Neuronal stem cell (in vitro differentiated cells): Measurements from ENCODE around the gene TNNT3.
"Not testable (repeated sequence)": the region's sequence is repeated elsewhere in the genome, so short reads cannot be mapped to it uniquely, and the experiment has no call there.

Experiments
- DNase-seq: peaks from one replicate; pipeline ENCODE4 v3.0.0-alpha.2; 2013; ENCODE audit warnings: low spot score
- H2AFZ ChIP-seq: one replicate; pipeline ENCODE4 v1.6.1; 2013; ENCODE audit warnings: mild to moderate bottlenecking, low read length, inconsistent platforms
- H2AK5ac ChIP-seq: 2 replicates; pipeline ENCODE4 v1.6.1; 2013; ENCODE audit warnings: low read depth, mild to moderate bottlenecking, inconsistent platforms, low read length, moderate library complexity, mixed read lengths
- H2BK120ac ChIP-seq: 2 replicates; pipeline ENCODE4 v1.6.1; 2013; ENCODE audit warnings: low read depth, mild to moderate bottlenecking, inconsistent platforms, low read length, moderate library complexity, mixed read lengths
- H2BK12ac ChIP-seq: one replicate; pipeline ENCODE4 v1.6.1; 2013; ENCODE audit warnings: low read length, inconsistent platforms
- H2BK15ac ChIP-seq: 2 replicates; pipeline ENCODE4 v1.6.1; 2013; ENCODE audit warnings: mild to moderate bottlenecking, low read length, inconsistent platforms, mixed read lengths
- H2BK5ac ChIP-seq: one replicate; pipeline ENCODE4 v1.6.1; 2013; ENCODE audit warnings: inconsistent platforms, mild to moderate bottlenecking, low read length, moderate library complexity
- H3K14ac ChIP-seq: one replicate; pipeline ENCODE4 v1.6.1; 2013; ENCODE audit warnings: low read length, inconsistent platforms
- H3K18ac ChIP-seq: 2 replicates; pipeline ENCODE4 v1.6.1; 2013; ENCODE audit warnings: low read length, inconsistent platforms
- H3K23ac ChIP-seq: 2 replicates; pipeline ENCODE4 v1.6.1; 2013; ENCODE audit warnings: low read depth, mild to moderate bottlenecking, mixed read lengths, low read length, inconsistent platforms; ENCODE audit not compliant: poor library complexity
- H3K27ac ChIP-seq: replicated peaks from 3 replicates; pipeline ENCODE4 v1.5.1; 2013; ENCODE audit warnings: low read length, inconsistent platforms
- H3K27me3 ChIP-seq, 3 experiments: 2 replicates each; pipeline ENCODE4 v1.6.1; 2013; ENCODE audit warnings: low read length in 3 of 3, mild to moderate bottlenecking in 2 of 3, inconsistent platforms in 1 of 3, low read depth in 1 of 3, mixed read lengths in 1 of 3, moderate library complexity in 1 of 3; ENCODE audit not compliant: control insufficient read depth in 3 of 3, insufficient read depth in 3 of 3
- H3K36me3 ChIP-seq, 2 donors: replicated peaks in 1 of 2; 2 replicates each; pipeline ENCODE4 v1.6.1; 2013; ENCODE audit warnings: low read length in 2 of 2; ENCODE audit not compliant: control insufficient read depth in 2 of 2, insufficient read depth in 2 of 2
- H3K4ac ChIP-seq: 2 replicates; pipeline ENCODE4 v1.6.1; 2013; ENCODE audit warnings: inconsistent platforms, mild to moderate bottlenecking, low read length, moderate library complexity
- H3K4me1 ChIP-seq, 2 donors: 1 replicate in 1 of 2; 2 replicates in 1 of 2; pipeline ENCODE4 v1.6.1; 2013; ENCODE audit warnings: low read length in 2 of 2, low read depth in 1 of 2; ENCODE audit not compliant: control insufficient read depth in 2 of 2, insufficient read depth in 1 of 2
- H3K4me2 ChIP-seq: one replicate; pipeline ENCODE4 v1.6.1; 2013; ENCODE audit warnings: mild to moderate bottlenecking, low read length, inconsistent platforms; ENCODE audit not compliant: insufficient read depth, poor library complexity, severe bottlenecking
- H3K4me3 ChIP-seq, 2 donors: 2 replicates each; pipeline ENCODE4 v1.5.1; 2013; ENCODE audit warnings: low read length in 2 of 2, mild to moderate bottlenecking in 2 of 2, inconsistent platforms in 1 of 2, moderate library complexity in 1 of 2
- H3K79me1 ChIP-seq: one replicate; pipeline ENCODE4 v1.6.1; 2013; ENCODE audit warnings: low read depth, mild to moderate bottlenecking, inconsistent platforms, low read length, moderate library complexity
- H3K9ac ChIP-seq: one replicate; pipeline ENCODE4 v1.6.1; 2013; ENCODE audit warnings: mild to moderate bottlenecking, low read depth, low read length, inconsistent platforms; ENCODE audit not compliant: poor library complexity
- H3K9me3 ChIP-seq, 2 donors: replicated peaks in 1 of 2; 2 replicates each; pipeline versions ENCODE3 to v1.6.1; 2013; ENCODE audit warnings: low read length in 2 of 2, mild to moderate bottlenecking in 2 of 2, inconsistent platforms in 1 of 2, low read depth in 1 of 2, mixed read lengths in 1 of 2, moderate library complexity in 1 of 2; ENCODE audit not compliant: control insufficient read depth in 2 of 2, insufficient read depth in 1 of 2
- H4K8ac ChIP-seq: one replicate; pipeline ENCODE4 v1.6.1; 2013; ENCODE audit warnings: low read depth, mild to moderate bottlenecking, inconsistent platforms, low read length, moderate library complexity
- H4K91ac ChIP-seq: one replicate; pipeline ENCODE4 v1.6.1; 2013; ENCODE audit warnings: low read length, low read depth, mild to moderate bottlenecking, inconsistent platforms; ENCODE audit not compliant: poor library complexity
- WGBS, 2 donors: extraction: QIAGEN DNeasy Blood & Tissue Kit; methylation state at CpG; one replicate each; pipeline ENCODE4 v1.1.7; 2013; ENCODE audit warnings: missing lambda C conversion rate in 2 of 2, mixed read lengths in 1 of 2; ENCODE audit not compliant: insufficient read length in 2 of 2, insufficient replicate concordance in 1 of 2; ENCODE audit errors: extremely low coverage in 2 of 2; 5-methylcytosine and 5-hydroxymethylcytosine counted together

Gene TNNT3

DNA sequence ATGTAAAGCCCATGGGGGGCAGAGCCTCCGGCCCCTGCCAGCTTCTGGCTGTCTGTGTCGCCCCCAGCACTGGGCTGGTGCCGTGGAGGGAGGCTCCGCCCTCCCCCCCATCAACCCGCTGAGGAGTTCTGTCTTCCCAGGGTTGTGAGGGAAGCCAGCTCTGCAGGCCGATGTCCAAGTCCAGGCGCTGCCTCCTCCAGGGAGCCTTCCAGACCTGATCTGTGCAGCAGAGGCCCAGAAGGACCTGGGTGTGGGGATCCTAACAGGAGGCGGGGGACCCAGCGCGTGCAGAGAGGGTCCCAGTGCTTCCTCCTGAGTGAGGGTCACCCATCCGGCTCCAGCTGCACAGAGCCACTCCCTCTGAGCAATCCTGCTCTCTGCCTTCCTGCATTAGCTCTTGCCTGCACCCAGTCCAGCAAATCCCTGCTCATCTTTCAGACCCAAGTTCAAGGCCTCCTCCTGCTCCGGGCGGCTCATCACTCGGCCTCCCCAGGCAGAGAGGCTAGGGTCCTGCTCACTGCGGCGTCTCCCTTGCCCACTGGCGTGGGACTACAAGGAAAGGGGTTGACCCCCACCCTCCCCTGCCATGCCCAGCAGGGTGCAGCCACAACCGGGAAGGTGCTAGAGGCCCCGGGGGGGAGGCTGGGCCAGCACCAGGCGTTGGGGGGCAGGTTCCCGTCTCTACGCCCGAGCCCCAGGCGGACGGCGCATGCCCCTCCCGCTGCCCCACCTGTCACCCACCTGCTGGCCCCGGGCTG is 44.2 kb upstream of the TNNT3 start:
- Histone ChIP-seq H4K91ac (no peak overlapping the region), H3K36me3 (no peaks in the 10 kb centered on the region), H3K4ac (no peak overlapping the region), H2BK5ac (no peak overlapping the region), H3K4me3 (no peak overlapping the region), H3K79me1 (no peaks in the 10 kb centered on the region), H2BK12ac (peak overlapping the region; percentile 6), H2BK15ac (peak overlapping the region; percentile 75), H3K27me3 (peaks cover 0 to 3% (median 0%) of the 10 kb centered on the region in 3 experiments), H3K4me2 (no peak overlapping the region), H3K18ac (peak overlapping the region; percentile 28), H2BK120ac (no peak overlapping the region), H3K23ac (no peak overlapping the region), H3K14ac (peak overlapping the region; percentile 31), H3K9me3 (no peaks in the 10 kb centered on the region), H3K9ac (no peak overlapping the region), H3K27ac (no peak overlapping the region), H2AFZ (no peak overlapping the region), H3K4me1 (peaks cover 11 to 21% of the 10 kb centered on the region in 2 donors), H2AK5ac (peak overlapping the region; percentile 88), H4K8ac (no peak overlapping the region)
- DNase-seq, result no peak
- WGBS, 2 donors, result no CpG with 5 or more reads among the region's 28 CpGs

DNA sequence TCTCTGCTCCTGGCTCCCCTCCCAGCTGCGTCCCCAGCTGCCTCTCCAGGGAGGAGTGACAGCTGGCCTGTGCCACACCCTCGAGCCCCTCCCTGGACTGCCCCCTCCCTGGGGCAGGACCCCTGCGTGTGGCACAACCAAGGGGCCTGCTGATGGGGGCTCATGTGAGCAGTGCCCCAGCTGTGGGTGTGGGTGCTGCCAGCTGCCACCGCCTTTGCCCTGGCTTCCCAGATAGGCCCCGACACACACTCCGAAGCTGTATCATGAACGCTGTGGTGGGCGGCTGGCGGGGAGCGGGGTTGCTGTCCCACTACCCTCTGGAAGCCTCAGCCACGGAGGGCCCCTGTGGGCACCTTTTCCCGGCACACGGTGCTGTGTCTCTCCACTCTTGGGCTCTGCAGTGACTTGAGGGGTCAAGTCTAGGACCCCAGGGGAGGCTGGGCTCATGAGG is 43.6 kb upstream of the TNNT3 start:
- DNase-seq, H4K8ac ChIP-seq, H3K27me3 ChIP-seq, H3K79me1 ChIP-seq, H2BK5ac ChIP-seq, H3K27ac ChIP-seq, H3K4ac ChIP-seq, H2BK120ac ChIP-seq, H3K23ac ChIP-seq, H3K4me3 ChIP-seq, H3K4me2 ChIP-seq, H3K9ac ChIP-seq, H3K9me3 ChIP-seq, H4K91ac ChIP-seq, H3K36me3 ChIP-seq, H2AFZ ChIP-seq: not testable (repeated sequence)
- Histone ChIP-seq H3K4me1 (peaks cover 9 to 18% of the 10 kb centered on the region in 2 donors), H2BK15ac (peak overlapping the region; percentile 97), H3K14ac (peak overlapping the region; percentile 38), H2BK12ac (peak overlapping the region; percentile 90), H2AK5ac (peak overlapping the region; percentile 94), H3K18ac (peak overlapping the region; percentile 80)
- WGBS, 2 donors, result no CpG with 5 or more reads among the region's 13 CpGs

DNA sequence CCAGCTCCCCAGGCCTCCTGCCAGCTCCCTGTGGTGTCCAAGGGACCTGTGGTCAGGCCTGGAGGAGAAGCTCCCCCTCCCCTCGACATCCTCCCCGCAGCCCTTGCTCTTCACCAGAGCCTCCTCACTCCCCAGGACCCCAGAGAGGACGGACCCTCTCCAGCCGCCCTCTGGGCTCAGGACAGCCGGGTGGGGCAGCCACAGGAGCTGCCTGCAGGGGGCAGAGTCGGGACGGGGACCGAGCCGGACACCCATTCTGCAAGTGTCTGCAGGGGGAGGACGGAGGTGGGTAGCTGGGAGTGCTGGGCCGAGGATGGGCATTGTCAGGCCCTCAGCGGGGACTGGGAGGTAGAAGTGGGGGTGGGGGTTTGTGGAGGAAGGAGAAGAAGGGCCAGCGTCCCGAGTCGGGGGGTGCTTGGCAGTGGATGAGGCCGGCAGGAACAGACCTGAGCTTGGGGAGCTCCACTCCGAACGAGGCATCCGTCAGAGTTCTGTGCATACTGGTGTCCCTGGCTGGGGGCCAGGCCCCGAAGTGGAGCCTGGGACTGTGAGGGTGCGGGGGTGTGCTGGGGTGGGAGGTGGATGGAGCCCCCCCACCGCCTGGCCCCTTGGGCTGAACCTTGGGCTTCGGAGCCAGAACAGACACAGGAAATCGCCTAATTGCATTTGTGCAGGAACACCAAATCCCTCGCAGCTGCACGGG is 43.0 kb upstream of the TNNT3 start:
- H3K4me2 ChIP-seq, result no peak overlapping the region
- no peaks in the 10 kb centered on the region for H3K79me1 ChIP-seq
- no peak overlapping the region for H3K4me3 ChIP-seq
- peak overlapping the region; percentile 65 for H3K23ac ChIP-seq
- H3K18ac ChIP-seq, result peak overlapping the region; percentile 80
- no peak overlapping the region for H3K4ac ChIP-seq
- no peak overlapping the region for H3K9ac ChIP-seq
- H4K91ac ChIP-seq, result no peak overlapping the region
- peak overlapping the region; percentile 94 for H2AK5ac ChIP-seq
- H3K4me1 ChIP-seq, result peaks cover 5 to 17% of the 10 kb centered on the region in 2 donors
- peak overlapping the region; percentile 38 for H3K14ac ChIP-seq
- H2BK5ac ChIP-seq, result no peak overlapping the region
- no peaks in the 10 kb centered on the region for H3K27me3 ChIP-seq
- WGBS, 2 donors, result no CpG with 5 or more reads among the region's 26 CpGs
- H4K8ac ChIP-seq, result no peak overlapping the region
- H3K36me3 ChIP-seq, result no peaks in the 10 kb centered on the region
- peak overlapping the region; percentile 97 for H2BK15ac ChIP-seq
- no peak overlapping the region for H2BK120ac ChIP-seq
- H3K27ac ChIP-seq, result no peak overlapping the region
- peak overlapping the region; percentile 90 for H2BK12ac ChIP-seq
- no peak for DNase-seq
- H2AFZ ChIP-seq, result peak overlapping the region; percentile 35
- no peaks in the 10 kb centered on the region for H3K9me3 ChIP-seq
